Uterus (tissue), 2 donors: ENCODE results near the gene MAMDC4.

Experiments
- POLR2A ChIP-seq, 2 donors: fragments of 450-650 bp; IDR thresholded peaks; one replicate each; pipeline ENCODE4 v1.6.1; 2016; ENCODE audit warnings: antibody characterized with exemption in 2 of 2, mild to moderate bottlenecking in 1 of 2, moderate library complexity in 1 of 2
- TF ChIP-seq, protein P1 (sequence below), 4 experiments: fragments of 200-600 bp in 2 of 4; fragments of 450-650 bp in 2 of 4; sonication (generic) in 2 of 4; IDR thresholded peaks; one replicate each; pipeline ENCODE4 v1.5.1; 2016 to 2019; ENCODE audit warnings: antibody characterized with exemption in 4 of 4, mild to moderate bottlenecking in 2 of 4, moderate library complexity in 1 of 4

- TF ChIP-seq, protein P1, sequence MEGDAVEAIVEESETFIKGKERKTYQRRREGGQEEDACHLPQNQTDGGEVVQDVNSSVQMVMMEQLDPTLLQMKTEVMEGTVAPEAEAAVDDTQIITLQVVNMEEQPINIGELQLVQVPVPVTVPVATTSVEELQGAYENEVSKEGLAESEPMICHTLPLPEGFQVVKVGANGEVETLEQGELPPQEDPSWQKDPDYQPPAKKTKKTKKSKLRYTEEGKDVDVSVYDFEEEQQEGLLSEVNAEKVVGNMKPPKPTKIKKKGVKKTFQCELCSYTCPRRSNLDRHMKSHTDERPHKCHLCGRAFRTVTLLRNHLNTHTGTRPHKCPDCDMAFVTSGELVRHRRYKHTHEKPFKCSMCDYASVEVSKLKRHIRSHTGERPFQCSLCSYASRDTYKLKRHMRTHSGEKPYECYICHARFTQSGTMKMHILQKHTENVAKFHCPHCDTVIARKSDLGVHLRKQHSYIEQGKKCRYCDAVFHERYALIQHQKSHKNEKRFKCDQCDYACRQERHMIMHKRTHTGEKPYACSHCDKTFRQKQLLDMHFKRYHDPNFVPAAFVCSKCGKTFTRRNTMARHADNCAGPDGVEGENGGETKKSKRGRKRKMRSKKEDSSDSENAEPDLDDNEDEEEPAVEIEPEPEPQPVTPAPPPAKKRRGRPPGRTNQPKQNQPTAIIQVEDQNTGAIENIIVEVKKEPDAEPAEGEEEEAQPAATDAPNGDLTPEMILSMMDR (IDR thresholded peaks at IDR 0.05) = no peak
- no peak for TF ChIP-seq POLR2A (IDR thresholded peaks at IDR 0.05)
These were observed 47.0 kb downstream of the MAMDC4 start for GRCh38 chr9:136899196-136899595.
